Caco-2 (cell line): ENCODE data around the gene VSIR. TPM values are rescaled to one million over a fixed set of nuclear protein-coding genes. Genes with fewer than 3 reads are reported as not detected.

Experiments
- BruUV-seq: library from RNA; stranded (reverse); fragments of 400-500 nt; replicated peaks from 2 replicates; lab custom pipeline; 2021; lab: Mats Ljungman, UMichigan
- CTCF ChIA-PET: fragments of 300-600 bp; sonication (Branson Sonifier 250); formaldehyde crosslinking; loops from one replicate; lab custom pipeline; 2022; ENCODE audit warnings: antibody characterized with exemption; lab: Charles Lee
- POLR2A ChIA-PET: fragments of 300-600 bp; sonication (Branson Sonifier 250); formaldehyde crosslinking; loops from one replicate; lab custom pipeline; 2022; ENCODE audit warnings: antibody characterized with exemption; lab: Charles Lee
- DNase-seq, 2 experiments: peaks; one replicate each; pipeline versions ENCODE4 v3.0.0 to v3.0.0-alpha.2; 2020 to 2022
- H3K27me3 ChIP-seq: replicated peaks from 2 replicates; pipeline ENCODE4 v1.6.0; 2011; ENCODE audit warnings: low read length; ENCODE audit not compliant: control insufficient read depth, insufficient read depth
- H3K36me3 ChIP-seq: 2 replicates; pipeline ENCODE4 v1.5.1; 2011; ENCODE audit warnings: low read length; ENCODE audit not compliant: control insufficient read depth, insufficient read depth
- H3K4me1 ChIP-seq: fragments of 250-450 bp; sonication (Bioruptor Pico); 2 replicates; pipeline ENCODE4 v1.5.1; 2020; ENCODE audit warnings: mild to moderate bottlenecking
- H3K4me3 ChIP-seq: 2 replicates; pipeline ENCODE4 v1.5.1; 2011; ENCODE audit warnings: low read depth, mild to moderate bottlenecking, control low read depth, low read length
- H3K9me3 ChIP-seq: fragments of 250-450 bp; sonication (Bioruptor Pico); 2 replicates; pipeline ENCODE4 v1.5.1; 2020; ENCODE audit warnings: mild to moderate bottlenecking, moderate library complexity
- H3K27ac Mint-ChIP-seq: one replicate; pipeline ENCODE4 v1.8.0; 2022; ENCODE audit warnings: mixed read lengths; ENCODE audit not compliant: unreplicated experiment
- H3K27me3 Mint-ChIP-seq: one replicate; pipeline ENCODE4 v1.8.0; 2022; ENCODE audit warnings: mixed read lengths; ENCODE audit not compliant: insufficient read depth, unreplicated experiment
- H3K36me3 Mint-ChIP-seq: one replicate; pipeline ENCODE4 v1.8.0; 2022; ENCODE audit warnings: mild to moderate bottlenecking, mixed read lengths; ENCODE audit not compliant: insufficient read depth, unreplicated experiment
- H3K4me1 Mint-ChIP-seq: one replicate; pipeline ENCODE4 v1.8.0; 2022; ENCODE audit warnings: low read depth, mixed read lengths; ENCODE audit not compliant: unreplicated experiment
- H3K4me3 Mint-ChIP-seq: one replicate; pipeline ENCODE4 v1.8.0; 2022; ENCODE audit warnings: mild to moderate bottlenecking, moderate library complexity, mixed read lengths; ENCODE audit not compliant: unreplicated experiment
- H3K9me3 Mint-ChIP-seq: one replicate; pipeline ENCODE4 v1.8.0; 2022; ENCODE audit warnings: mixed read lengths; ENCODE audit not compliant: unreplicated experiment
- CTCF ChIP-seq, 2 experiments: fragments of 200-600 bp in 1 of 2; IDR thresholded peaks; 1 replicate in 1 of 2; 2 replicates in 1 of 2; pipeline versions ENCODE4 v1.5.1 to v1.8.0; 2011 to 2022; ENCODE audit warnings: antibody characterized with exemption in 1 of 2, control low read depth in 1 of 2, inconsistent platforms in 1 of 2, low read depth in 1 of 2, low read length in 1 of 2, mild to moderate bottlenecking in 1 of 2, moderate library complexity in 1 of 2; ENCODE audit not compliant: insufficient read depth in 1 of 2, severe bottlenecking in 1 of 2, unreplicated experiment in 1 of 2
- intact Hi-C: fragments of 100-400 bp; cut with micrococcal nuclease; formaldehyde crosslinking; loops from one replicate; pipeline ENCODE4 v1.10.0; 2022; ENCODE audit not compliant: unreplicated experiment
- microRNA-seq: library from miRNA; unstranded; fragments of <30 nt; microRNA quantifications from one replicate; pipeline ENCODE4 v1.2.0, GENCODE V29; 2022
- total RNA-seq: library from RNA; stranded (reverse); gene quantifications from 2 replicates; pipeline ENCODE4 v1.2.3, GENCODE V29; 2022

Gene VSIR
- total RNA-seq, 1 experiment from 2014 or later = 44.0 TPM

GRCh38 chr10:71697938-71698709 is 75.2 kb downstream of the VSIR start:
- no peaks in the 10 kb centered on the region for H3K4me1 ChIP-seq
- H3K36me3 Mint-ChIP-seq = no peaks in the 10 kb centered on the region
- H3K27me3 ChIP-seq = no peaks in the 10 kb centered on the region
- no peak for DNase-seq
- no peak overlapping the region for H3K4me3 ChIP-seq
- CTCF ChIA-PET = interaction anchor here (0.6 to 3.8 kb wide), 10 partner anchors 9 to 314 kb away, joined by 3 to 56 read pairs (median 8); partner anchors contain the start of genes CDH23 and VSIR
- H3K27ac Mint-ChIP-seq = no peak overlapping the region
- TF ChIP-seq CTCF (IDR thresholded peaks at IDR 0.05; ENCODE audit: insufficient read depth in 1 of 2, low read depth in 1 of 2, low read length in 1 of 2, severe bottlenecking in 1 of 2, unreplicated experiment in 1 of 2) = no peak
- POLR2A ChIA-PET = interaction anchor here (0.7 kb wide), 1 partner anchor 1860 kb away, joined by 3 read pairs; no protein-coding TSS in a partner anchor
- intact Hi-C loops = loop anchor here (5.0 kb wide), 1 partner anchor 91 kb away; no protein-coding TSS in a partner anchor
- H3K4me3 Mint-ChIP-seq = no peak overlapping the region
- no TSS peak for BruUV-seq
- H3K4me1 Mint-ChIP-seq = no peaks in the 10 kb centered on the region
- H3K27me3 Mint-ChIP-seq = peaks cover 4% of the 10 kb centered on the region
- H3K36me3 ChIP-seq = no peaks in the 10 kb centered on the region
- no peaks in the 10 kb centered on the region for H3K9me3 Mint-ChIP-seq
- H3K9me3 ChIP-seq = no peaks in the 10 kb centered on the region

Small RNAs within 50 kb of the gene (microRNA-seq; reads per million reads assigned to microRNA genes)
- gene MIR7152 = not detected

Other genes starting within 250 kb of the VSIR start
- gene C10orf105, start 53.7 kb downstream of the VSIR start, total RNA-seq = not detected in 2 replicates
- gene PSAP, start 77.7 kb upstream of the VSIR start, total RNA-seq = 1,227 and 1,316 TPM in 2 replicates
- 40.9 and 46.0 TPM in 2 replicates for gene CHST3, start 190.9 kb upstream of the VSIR start, total RNA-seq